NCI-H510A treated with DMSO at 0.1 percent for 48 hours (cell line): ENCODE results near the gene DPH3.

Source experiments
- DNase-seq: peaks from one replicate; lab custom pipeline; 2025; lab: John Stamatoyannopoulos, UW

Gene DPH3

DNA sequence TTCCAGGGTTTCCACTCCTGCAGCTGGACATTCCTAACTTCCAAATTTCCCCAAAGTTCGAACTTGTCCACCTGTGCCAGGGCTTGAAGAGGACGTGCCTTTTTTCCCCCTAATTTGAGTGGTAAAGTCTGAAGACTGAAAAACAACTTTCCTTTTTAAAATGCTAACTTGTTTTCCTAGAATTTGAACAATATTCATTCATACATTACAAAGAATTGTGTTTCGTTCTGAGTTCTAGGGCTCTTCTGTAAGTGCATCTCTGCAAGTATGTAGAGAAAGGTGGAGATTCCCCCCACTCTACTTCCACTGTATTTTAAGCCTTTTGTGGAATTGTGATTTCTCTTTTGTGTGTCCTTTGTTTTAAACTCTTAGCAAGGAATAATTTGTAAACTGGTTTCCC lies 9.4 kb downstream of the DPH3 start:
- DNase-seq = no peak

DNA sequence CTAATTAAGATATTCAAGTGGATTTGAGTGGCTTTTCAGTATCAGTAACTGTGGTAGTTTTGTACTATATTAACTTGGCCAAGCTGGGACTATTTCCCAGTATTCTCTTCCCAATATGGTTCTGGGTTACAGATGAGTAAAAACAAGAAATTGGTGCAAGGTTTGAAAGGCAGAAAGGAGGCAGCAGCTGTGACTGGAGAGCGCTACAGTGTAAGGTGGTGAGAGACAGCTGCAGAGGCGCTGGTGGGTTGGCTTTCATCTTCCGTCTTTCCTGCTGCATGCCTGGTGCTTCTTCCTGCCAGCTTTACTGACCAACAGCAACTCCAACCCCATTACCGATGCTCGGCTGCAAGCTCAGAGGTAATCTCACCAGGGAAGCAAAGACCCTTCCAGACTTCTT lies 9.8 kb downstream of the DPH3 start:
- no peak for DNase-seq

DNA sequence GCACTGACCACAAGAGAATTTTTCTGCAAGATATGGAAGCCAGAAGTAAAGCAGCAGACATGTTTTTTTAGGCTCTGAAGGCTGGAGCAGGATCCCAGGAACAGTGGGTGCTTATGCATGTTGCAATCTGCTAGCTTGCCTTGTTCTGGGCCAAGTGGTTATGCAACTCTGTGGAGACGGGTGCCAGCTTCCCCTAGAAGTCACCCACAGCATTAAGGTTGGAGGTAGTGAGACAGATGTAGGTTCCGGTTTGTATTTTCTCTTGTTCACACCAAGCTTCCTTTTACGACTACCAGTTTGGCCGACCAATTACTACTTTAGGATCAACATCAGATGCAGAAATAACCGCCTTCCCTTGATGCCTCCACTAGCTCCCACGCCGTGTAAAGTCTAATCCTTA lies 11.1 kb downstream of the DPH3 start:
- no peak for DNase-seq

DNA sequence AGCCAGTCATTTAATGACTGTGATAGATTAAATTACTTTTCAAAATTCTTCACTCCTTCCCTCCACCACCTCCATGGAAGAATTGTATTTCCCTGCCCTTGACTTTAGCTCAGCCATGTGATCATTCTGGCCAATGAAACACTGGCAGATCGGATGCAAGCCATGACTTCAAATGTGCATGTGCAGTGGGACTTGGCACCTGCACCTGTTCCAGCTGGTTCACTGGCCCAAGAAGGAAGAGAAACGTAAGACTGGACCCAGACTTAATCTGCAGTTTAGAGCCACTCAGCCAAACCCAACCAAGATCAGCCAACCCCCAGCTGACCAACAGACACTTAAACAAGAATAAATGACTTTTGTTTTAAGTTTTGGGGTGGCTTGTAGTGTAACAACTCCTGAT lies 11.8 kb downstream of the DPH3 start:
- DNase-seq = no peak

GRCh38 chr3:16252243-16252978 lies 12.3 kb downstream of the DPH3 start:
- DNase-seq = no peak

GRCh38 chr3:16251316-16252085 lies 13.2 kb downstream of the DPH3 start:
- no peak for DNase-seq

GRCh38 chr3:16249886-16250285 lies 14.9 kb downstream of the DPH3 start:
- no peak for DNase-seq

DNA sequence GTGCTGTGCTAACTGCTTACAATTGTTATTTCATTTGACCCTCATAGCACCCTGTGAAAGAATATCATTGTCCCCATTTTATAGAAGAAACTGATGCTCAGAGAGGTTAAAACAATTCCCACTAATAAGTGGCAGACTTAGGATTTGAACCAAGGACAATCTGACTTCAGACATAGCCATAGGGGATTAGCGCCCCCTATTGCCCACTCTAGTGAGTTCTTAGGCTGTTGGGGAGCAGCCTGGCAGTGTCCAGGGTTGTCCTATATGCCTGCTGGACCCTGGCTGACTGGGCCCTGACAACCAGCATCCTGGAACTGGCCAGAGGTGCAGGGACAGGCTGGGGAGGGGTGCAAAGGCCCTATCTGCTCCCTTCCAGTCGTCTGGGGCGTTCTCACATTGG lies 15.4 kb downstream of the DPH3 start:
- DNase-seq = no peak

DNA sequence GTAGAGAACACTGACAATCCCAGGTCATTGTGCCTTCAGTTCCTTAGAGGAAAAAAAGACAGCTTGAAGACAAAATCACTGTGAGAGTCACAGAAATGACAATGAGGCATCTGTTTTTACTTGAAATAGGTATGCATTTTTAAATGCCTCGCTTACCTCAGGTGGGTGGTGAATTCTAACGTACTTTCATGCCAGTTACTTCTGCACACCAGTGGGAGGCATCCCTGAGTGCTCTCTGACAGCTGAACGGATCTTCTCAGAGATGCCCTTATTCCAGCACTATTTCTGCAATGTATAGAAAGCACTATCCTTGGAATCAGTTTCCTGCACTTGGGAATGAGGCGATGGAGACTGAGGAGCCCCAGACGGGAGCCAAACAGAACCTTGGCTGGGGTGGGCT lies 16.2 kb downstream of the DPH3 start:
- no peak for DNase-seq

DNA sequence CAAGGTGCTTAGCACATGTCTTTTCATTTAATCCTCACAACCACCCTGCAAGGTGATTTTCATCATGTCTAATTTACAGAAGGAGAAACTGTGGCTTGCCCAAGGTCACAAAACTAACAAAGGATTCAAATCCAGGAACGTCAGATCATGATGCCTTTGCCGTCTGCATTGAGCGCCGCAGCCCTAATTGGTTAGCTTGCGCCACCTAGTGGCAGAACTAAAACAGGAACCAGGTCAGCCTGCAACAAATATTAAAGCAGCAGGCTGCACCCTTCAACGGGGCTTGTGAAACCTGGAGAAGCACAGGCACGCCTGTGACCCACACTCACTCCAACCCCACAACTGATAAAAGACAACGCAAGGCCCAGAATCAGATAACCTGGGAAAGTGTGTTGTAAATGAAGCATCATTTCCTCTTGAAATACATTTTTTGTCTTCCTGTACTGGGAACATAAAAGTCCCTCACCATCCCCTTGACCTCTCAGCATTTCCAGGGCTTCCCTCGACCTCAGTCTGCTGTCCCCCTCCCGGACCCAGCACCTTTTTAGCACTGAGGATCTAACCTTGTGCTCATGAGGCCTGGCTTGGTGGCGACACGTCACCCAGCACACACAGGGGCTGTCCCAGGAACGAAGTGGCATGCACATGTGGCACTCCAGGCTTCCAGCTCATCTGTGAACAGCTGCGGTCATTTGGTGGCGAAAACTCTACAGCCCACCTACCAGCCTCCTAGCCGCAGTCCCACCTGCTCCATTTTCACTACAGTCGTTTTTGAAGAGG lies 17.3 kb downstream of the DPH3 start:
- peak; percentile 73 for DNase-seq

DNA sequence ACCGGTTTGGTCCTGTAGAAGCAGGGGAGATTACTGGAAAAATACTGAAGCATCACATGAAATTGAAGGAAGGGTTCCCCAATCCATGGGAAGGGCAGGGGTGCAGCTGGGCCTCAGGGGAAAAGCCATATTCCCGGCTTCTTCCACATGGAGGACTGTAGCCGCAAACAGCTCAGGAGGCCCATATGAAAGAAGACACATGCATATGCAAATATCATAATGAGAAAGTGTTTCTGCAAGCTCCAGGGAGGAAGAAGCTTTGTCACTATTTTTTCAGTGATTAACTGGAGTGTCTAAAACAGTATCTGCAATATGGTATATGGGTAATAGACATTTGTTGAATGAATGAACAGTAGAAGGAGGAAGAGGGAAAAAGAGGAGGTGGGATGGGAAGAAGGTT lies 19.1 kb downstream of the DPH3 start:
- no peak for DNase-seq

GRCh38 chr3:16243706-16244490 lies 20.8 kb downstream of the DPH3 start:
- DNase-seq = no peak

GRCh38 chr3:16242177-16242576 lies 22.6 kb downstream of the DPH3 start:
- no peak for DNase-seq

GRCh38 chr3:16241225-16241624 lies 23.5 kb downstream of the DPH3 start:
- DNase-seq = no peak

DNA sequence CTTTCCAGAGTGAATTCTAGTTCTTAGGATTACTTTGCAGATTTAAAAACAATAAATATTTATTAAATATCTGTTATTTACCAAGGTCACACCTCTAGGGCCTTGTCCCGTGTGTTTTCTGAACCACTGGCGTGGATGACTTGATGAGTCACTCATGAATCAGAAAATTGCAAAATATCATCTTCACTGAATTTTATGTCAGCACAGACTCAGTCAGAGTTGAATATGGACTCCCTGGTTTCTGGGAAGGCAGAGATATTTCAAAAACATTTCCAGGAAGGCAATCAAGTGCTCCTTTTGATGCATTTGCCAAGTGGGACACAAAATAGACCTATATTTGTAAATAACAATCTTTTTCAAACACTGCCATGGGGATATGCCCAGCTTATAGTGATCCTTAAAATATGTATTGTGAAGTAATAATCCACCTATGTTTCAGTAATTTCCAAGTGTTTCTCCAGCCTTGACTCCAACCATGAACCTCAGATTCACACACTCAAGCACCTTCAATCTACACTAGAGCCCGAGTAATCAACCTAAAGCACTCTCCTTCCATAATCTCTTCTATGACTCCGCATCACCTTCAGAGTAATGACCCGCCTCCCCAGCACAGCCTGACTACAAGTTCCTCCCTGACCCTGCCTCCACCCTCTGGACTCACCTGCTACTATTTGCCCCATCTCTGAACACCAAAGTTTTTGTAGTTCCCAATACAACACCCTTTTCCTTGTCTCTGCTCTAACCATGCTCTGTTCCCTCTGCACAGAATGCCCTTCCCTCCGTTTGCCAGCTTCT lies 24.3 kb downstream of the DPH3 start:
- DNase-seq = no peak

DNA sequence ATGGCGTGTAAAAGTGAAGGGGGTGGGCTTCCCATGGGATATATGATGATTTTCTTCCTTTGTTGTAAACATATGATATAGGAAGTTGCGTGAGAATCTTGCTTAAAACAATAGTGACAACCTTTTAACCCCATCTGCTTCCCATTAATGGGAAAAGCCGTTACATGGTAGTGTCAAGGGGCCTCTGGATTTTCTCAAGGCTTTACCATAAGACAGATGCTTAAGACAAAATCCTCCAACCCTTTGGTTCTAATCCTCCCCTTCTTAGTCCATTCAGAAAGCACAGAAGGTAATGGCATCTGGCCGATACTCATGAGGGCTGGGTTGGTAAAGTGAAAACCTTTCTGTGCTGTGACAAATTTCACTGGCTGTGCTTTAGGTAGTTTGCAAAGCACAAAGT lies 25.0 kb downstream of the DPH3 start:
- DNase-seq = no peak

- no peak for DNase-seq
Observed at GRCh38 chr3:16239086-16239770, 25.5 kb downstream of the DPH3 start.

- no peak for DNase-seq
Observed at GRCh38 chr3:16236856-16237393, 27.8 kb downstream of the DPH3 start.

DNA sequence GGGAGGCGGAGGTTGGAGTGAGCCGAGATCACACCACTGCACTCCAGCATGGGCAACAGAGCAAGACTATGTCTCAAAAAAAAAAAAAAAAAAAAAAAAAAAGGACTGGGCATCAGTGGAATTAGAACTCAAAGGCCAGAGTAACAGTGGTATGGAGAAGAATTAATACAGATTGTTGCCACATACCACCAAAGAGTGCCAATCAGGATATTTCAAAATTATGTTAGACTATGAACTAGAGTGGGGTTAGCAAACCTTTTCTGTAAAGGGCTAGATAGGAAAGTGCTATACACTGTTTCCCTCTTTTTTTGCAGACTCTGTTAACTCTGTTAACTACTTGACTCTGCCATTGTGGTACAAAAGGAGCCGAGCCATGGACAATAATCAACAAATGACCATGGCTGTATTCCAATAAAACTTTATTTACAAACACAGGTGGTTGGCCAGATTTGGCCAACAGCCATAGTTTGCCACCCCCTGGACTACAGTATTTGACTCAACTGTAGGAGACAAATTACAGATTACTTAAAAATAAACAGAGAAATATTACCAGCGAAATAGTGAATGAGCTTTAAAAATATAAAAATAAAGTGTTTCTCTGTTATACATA lies 28.6 kb downstream of the DPH3 start:
- DNase-seq = no peak

GRCh38 chr3:16234281-16234680 lies 30.5 kb downstream of the DPH3 start:
- DNase-seq = no peak
